ENCODE data around the gene DCST2. TPM values are rescaled to one million over a fixed set of nuclear protein-coding genes. Genes with fewer than 3 reads are reported as not detected.

DCST2 gene
- total and polyA plus RNA-seq, 9 of the 15 experiments (the other 6 are each of a cell fraction or from before 2014, with no cell fraction given), result 0.09 to 0.49 (median 0.11) TPM; not detected in 3

DNA sequence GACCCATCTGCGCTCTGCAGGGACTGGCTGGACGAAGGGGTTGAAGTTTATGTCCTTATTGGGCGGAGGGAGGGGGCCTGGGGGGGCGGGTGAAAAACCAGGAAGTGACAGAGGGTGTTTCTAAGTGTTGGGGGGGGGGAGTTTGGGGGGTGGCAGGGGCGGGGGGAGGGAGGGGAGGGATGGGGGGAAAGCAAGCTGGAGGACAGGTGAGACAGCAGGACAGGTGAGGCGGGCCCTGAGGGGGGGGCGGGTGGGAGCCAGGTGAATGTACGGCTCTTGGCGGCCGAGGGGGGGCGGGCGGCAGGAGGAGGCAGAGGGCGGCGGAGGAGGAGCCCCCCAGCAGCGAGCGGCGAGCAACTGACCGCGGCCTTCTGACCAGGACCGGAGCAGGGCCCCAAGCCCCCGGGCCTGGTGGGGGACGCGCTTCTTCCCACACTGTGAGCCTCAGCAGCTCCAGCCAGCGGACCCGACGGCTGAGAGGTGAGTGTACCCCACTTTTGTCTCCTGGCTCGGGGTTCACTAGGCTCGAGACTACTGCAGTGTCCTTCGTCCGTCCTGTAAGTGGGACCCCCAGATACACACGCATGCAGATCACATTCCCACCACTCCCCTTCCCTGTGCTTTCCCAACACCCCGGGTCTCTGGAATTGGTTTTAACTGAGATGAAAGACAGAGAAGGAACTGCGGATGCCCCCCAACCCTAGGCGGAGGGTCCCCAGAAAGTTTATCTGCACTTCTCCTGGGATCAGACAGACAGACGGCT lies 30.9 kb downstream of the DCST2 start, which contains the start of gene ZBTB7B (continued):
- TF ChIP-seq, protein P1, sequence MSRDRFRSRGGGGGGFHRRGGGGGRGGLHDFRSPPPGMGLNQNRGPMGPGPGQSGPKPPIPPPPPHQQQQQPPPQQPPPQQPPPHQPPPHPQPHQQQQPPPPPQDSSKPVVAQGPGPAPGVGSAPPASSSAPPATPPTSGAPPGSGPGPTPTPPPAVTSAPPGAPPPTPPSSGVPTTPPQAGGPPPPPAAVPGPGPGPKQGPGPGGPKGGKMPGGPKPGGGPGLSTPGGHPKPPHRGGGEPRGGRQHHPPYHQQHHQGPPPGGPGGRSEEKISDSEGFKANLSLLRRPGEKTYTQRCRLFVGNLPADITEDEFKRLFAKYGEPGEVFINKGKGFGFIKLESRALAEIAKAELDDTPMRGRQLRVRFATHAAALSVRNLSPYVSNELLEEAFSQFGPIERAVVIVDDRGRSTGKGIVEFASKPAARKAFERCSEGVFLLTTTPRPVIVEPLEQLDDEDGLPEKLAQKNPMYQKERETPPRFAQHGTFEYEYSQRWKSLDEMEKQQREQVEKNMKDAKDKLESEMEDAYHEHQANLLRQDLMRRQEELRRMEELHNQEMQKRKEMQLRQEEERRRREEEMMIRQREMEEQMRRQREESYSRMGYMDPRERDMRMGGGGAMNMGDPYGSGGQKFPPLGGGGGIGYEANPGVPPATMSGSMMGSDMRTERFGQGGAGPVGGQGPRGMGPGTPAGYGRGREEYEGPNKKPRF (IDR thresholded peaks at IDR 0.05; ENCODE audit: low read depth, low read length), result no peak
- TF ChIP-seq, protein P2, sequence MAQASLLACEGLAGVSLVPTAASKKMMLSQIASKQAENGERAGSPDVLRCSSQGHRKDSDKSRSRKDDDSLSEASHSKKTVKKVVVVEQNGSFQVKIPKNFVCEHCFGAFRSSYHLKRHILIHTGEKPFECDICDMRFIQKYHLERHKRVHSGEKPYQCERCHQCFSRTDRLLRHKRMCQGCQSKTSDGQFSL (CRISPR knock-in tag; IDR thresholded peaks at IDR 0.05), result no peak; the same call in 1 of the 2 replicates
- TF ChIP-seq, protein P2 (tag; IDR thresholded peaks at IDR 0.05), result peak in 1 of 2 experiments; percentile 85; a peak in 2 of 4 replicates
- TF ChIP-seq, protein P3, sequence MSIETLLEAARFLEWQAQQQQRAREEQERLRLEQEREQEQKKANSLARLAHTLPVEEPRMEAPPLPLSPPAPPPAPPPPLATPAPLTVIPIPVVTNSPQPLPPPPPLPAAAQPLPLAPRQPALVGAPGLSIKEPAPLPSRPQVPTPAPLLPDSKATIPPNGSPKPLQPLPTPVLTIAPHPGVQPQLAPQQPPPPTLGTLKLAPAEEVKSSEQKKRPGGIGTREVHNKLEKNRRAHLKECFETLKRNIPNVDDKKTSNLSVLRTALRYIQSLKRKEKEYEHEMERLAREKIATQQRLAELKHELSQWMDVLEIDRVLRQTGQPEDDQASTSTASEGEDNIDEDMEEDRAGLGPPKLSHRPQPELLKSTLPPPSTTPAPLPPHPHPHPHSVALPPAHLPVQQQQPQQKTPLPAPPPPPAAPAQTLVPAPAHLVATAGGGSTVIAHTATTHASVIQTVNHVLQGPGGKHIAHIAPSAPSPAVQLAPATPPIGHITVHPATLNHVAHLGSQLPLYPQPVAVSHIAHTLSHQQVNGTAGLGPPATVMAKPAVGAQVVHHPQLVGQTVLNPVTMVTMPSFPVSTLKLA (conservative IDR thresholded peaks at IDR 0.05), result no peak
- TF ChIP-seq ZBTB7A (IDR thresholded peaks at IDR 0.05; ENCODE audit: borderline replicate concordance, control insufficient read depth, low read depth, low read length), result peak; percentile 84
- TF ChIP-seq, protein P4, sequence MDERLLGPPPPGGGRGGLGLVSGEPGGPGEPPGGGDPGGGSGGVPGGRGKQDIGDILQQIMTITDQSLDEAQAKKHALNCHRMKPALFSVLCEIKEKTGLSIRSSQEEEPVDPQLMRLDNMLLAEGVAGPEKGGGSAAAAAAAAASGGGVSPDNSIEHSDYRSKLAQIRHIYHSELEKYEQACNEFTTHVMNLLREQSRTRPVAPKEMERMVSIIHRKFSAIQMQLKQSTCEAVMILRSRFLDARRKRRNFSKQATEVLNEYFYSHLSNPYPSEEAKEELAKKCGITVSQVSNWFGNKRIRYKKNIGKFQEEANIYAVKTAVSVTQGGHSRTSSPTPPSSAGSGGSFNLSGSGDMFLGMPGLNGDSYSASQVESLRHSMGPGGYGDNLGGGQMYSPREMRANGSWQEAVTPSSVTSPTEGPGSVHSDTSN (CRISPR knock-in tag; IDR thresholded peaks at IDR 0.05; ENCODE audit: low read depth), result no peak
- TF ChIP-seq, protein P4 (tag; conservative IDR thresholded peaks at IDR 0.05; ENCODE audit: low read depth), result no peak
- no peak for TF ChIP-seq ELF2 (CRISPR knock-in tag; IDR thresholded peaks at IDR 0.05)
- no peak for TF ChIP-seq ZNF121 (CRISPR knock-in tag; conservative IDR thresholded peaks at IDR 0.05)
- TF ChIP-seq ZNF263 (CRISPR knock-in tag; IDR thresholded peaks at IDR 0.05; ENCODE audit: borderline replicate concordance), result no peak
- TF ChIP-seq, protein P5, sequence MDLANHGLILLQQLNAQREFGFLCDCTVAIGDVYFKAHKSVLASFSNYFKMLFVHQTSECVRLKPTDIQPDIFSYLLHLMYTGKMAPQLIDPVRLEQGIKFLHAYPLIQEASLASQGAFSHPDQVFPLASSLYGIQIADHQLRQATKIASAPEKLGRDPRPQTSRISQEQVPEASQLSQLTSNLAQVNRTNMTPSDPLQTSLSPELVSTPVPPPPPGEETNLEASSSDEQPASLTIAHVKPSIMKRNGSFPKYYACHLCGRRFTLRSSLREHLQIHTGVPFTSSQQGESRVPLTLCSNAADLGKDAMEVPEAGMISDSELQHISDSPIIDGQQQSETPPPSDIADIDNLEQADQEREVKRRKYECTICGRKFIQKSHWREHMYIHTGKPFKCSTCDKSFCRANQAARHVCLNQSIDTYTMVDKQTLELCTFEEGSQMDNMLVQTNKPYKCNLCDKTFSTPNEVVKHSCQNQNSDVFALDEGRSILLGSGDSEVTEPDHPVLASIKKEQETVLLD (IDR thresholded peaks at IDR 0.05), result 0 out of 2 replicates have a peak, but pooled peaks have one; percentile 19
- no peak for TF ChIP-seq SETDB1 (IDR thresholded peaks at IDR 0.05; ENCODE audit: low read length)
- TF ChIP-seq SRSF3 (IDR thresholded peaks at IDR 0.05; ENCODE audit: insufficient read depth, low read length), result peak; percentile 33; the same call in 1 of the 2 replicates
- TF ChIP-seq ADNP (tag; IDR thresholded peaks at IDR 0.05), result no peak
- TF ChIP-seq FOS (IDR thresholded peaks at IDR 0.05; ENCODE audit: extremely low read depth, insufficient read length), result no peak
- TF ChIP-seq NEUROD1 (IDR thresholded peaks at IDR 0.05; ENCODE audit: borderline replicate concordance, low read depth, low read length, partially characterized antibody), result no peak
- TF ChIP-seq XRCC5 (IDR thresholded peaks at IDR 0.05; ENCODE audit: low read depth, low read length), result no peak
- TF ChIP-seq KAT7 (CRISPR knock-in tag; IDR thresholded peaks at IDR 0.05; ENCODE audit: borderline replicate concordance), result 0 out of 2 replicates have a peak, but pooled peaks have one; percentile 6

All from K562 (cell line).